Neuronal stem cell (in vitro differentiated cells): ENCODE measurements around the gene PRSS56.

Source experiments
- DNase-seq: peaks from one replicate; pipeline ENCODE4 v3.0.0-alpha.2; 2013; ENCODE audit warnings: low spot score
- H2AFZ ChIP-seq: one replicate; pipeline ENCODE4 v1.6.1; 2013; ENCODE audit warnings: mild to moderate bottlenecking, low read length, inconsistent platforms
- H2AK5ac ChIP-seq: 2 replicates; pipeline ENCODE4 v1.6.1; 2013; ENCODE audit warnings: low read depth, mild to moderate bottlenecking, inconsistent platforms, low read length, moderate library complexity, mixed read lengths
- H2BK120ac ChIP-seq: 2 replicates; pipeline ENCODE4 v1.6.1; 2013; ENCODE audit warnings: low read depth, mild to moderate bottlenecking, inconsistent platforms, low read length, moderate library complexity, mixed read lengths
- H2BK12ac ChIP-seq: one replicate; pipeline ENCODE4 v1.6.1; 2013; ENCODE audit warnings: low read length, inconsistent platforms
- H2BK15ac ChIP-seq: 2 replicates; pipeline ENCODE4 v1.6.1; 2013; ENCODE audit warnings: mild to moderate bottlenecking, low read length, inconsistent platforms, mixed read lengths
- H2BK5ac ChIP-seq: one replicate; pipeline ENCODE4 v1.6.1; 2013; ENCODE audit warnings: inconsistent platforms, mild to moderate bottlenecking, low read length, moderate library complexity
- H3K14ac ChIP-seq: one replicate; pipeline ENCODE4 v1.6.1; 2013; ENCODE audit warnings: low read length, inconsistent platforms
- H3K18ac ChIP-seq: 2 replicates; pipeline ENCODE4 v1.6.1; 2013; ENCODE audit warnings: low read length, inconsistent platforms
- H3K23ac ChIP-seq: 2 replicates; pipeline ENCODE4 v1.6.1; 2013; ENCODE audit warnings: low read depth, mild to moderate bottlenecking, mixed read lengths, low read length, inconsistent platforms; ENCODE audit not compliant: poor library complexity
- H3K27ac ChIP-seq: replicated peaks from 3 replicates; pipeline ENCODE4 v1.5.1; 2013; ENCODE audit warnings: low read length, inconsistent platforms
- H3K27me3 ChIP-seq, 3 experiments: 2 replicates each; pipeline ENCODE4 v1.6.1; 2013; ENCODE audit warnings: low read length in 3 of 3, mild to moderate bottlenecking in 2 of 3, inconsistent platforms in 1 of 3, low read depth in 1 of 3, mixed read lengths in 1 of 3, moderate library complexity in 1 of 3; ENCODE audit not compliant: control insufficient read depth in 3 of 3, insufficient read depth in 3 of 3
- H3K36me3 ChIP-seq, 2 donors: replicated peaks in 1 of 2; 2 replicates each; pipeline ENCODE4 v1.6.1; 2013; ENCODE audit warnings: low read length in 2 of 2; ENCODE audit not compliant: control insufficient read depth in 2 of 2, insufficient read depth in 2 of 2
- H3K4ac ChIP-seq: 2 replicates; pipeline ENCODE4 v1.6.1; 2013; ENCODE audit warnings: inconsistent platforms, mild to moderate bottlenecking, low read length, moderate library complexity
- H3K4me1 ChIP-seq, 2 donors: 1 replicate in 1 of 2; 2 replicates in 1 of 2; pipeline ENCODE4 v1.6.1; 2013; ENCODE audit warnings: low read length in 2 of 2, low read depth in 1 of 2; ENCODE audit not compliant: control insufficient read depth in 2 of 2, insufficient read depth in 1 of 2
- H3K4me2 ChIP-seq: one replicate; pipeline ENCODE4 v1.6.1; 2013; ENCODE audit warnings: mild to moderate bottlenecking, low read length, inconsistent platforms; ENCODE audit not compliant: insufficient read depth, poor library complexity, severe bottlenecking
- H3K4me3 ChIP-seq, 2 donors: 2 replicates each; pipeline ENCODE4 v1.5.1; 2013; ENCODE audit warnings: low read length in 2 of 2, mild to moderate bottlenecking in 2 of 2, inconsistent platforms in 1 of 2, moderate library complexity in 1 of 2
- H3K79me1 ChIP-seq: one replicate; pipeline ENCODE4 v1.6.1; 2013; ENCODE audit warnings: low read depth, mild to moderate bottlenecking, inconsistent platforms, low read length, moderate library complexity
- H3K9ac ChIP-seq: one replicate; pipeline ENCODE4 v1.6.1; 2013; ENCODE audit warnings: mild to moderate bottlenecking, low read depth, low read length, inconsistent platforms; ENCODE audit not compliant: poor library complexity
- H3K9me3 ChIP-seq, 2 donors: replicated peaks in 1 of 2; 2 replicates each; pipeline versions ENCODE3 to v1.6.1; 2013; ENCODE audit warnings: low read length in 2 of 2, mild to moderate bottlenecking in 2 of 2, inconsistent platforms in 1 of 2, low read depth in 1 of 2, mixed read lengths in 1 of 2, moderate library complexity in 1 of 2; ENCODE audit not compliant: control insufficient read depth in 2 of 2, insufficient read depth in 1 of 2
- H4K8ac ChIP-seq: one replicate; pipeline ENCODE4 v1.6.1; 2013; ENCODE audit warnings: low read depth, mild to moderate bottlenecking, inconsistent platforms, low read length, moderate library complexity
- H4K91ac ChIP-seq: one replicate; pipeline ENCODE4 v1.6.1; 2013; ENCODE audit warnings: low read length, low read depth, mild to moderate bottlenecking, inconsistent platforms; ENCODE audit not compliant: poor library complexity
- WGBS, 2 donors: extraction: QIAGEN DNeasy Blood & Tissue Kit; methylation state at CpG; one replicate each; pipeline ENCODE4 v1.1.7; 2013; ENCODE audit warnings: missing lambda C conversion rate in 2 of 2, mixed read lengths in 1 of 2; ENCODE audit not compliant: insufficient read length in 2 of 2, insufficient replicate concordance in 1 of 2; ENCODE audit errors: extremely low coverage in 2 of 2; 5-methylcytosine and 5-hydroxymethylcytosine counted together

PRSS56 gene

GRCh38 chr2:232540441-232541041 is 20.4 kb downstream of the PRSS56 start:
- H3K4me3 ChIP-seq = no peak overlapping the region
- H2BK5ac ChIP-seq = peak overlapping the region; percentile 19
- peaks cover 0 to 2% of the 10 kb centered on the region in 2 donors for H3K9me3 ChIP-seq
- peak overlapping the region; percentile 6 for H3K23ac ChIP-seq
- peaks cover 6 to 15% of the 10 kb centered on the region in 2 donors for H3K4me1 ChIP-seq
- H3K9ac ChIP-seq = peak overlapping the region; percentile 7
- H3K79me1 ChIP-seq = peaks cover 5% of the 10 kb centered on the region
- H4K8ac ChIP-seq = no peak overlapping the region
- H3K27me3 ChIP-seq = no peaks in the 10 kb centered on the region
- no peak overlapping the region for H3K4ac ChIP-seq
- H2BK120ac ChIP-seq = no peak overlapping the region
- H2AK5ac ChIP-seq = peak overlapping the region; percentile 48
- WGBS, 2 donors = no CpG with 5 or more reads among the region's 17 CpGs
- H4K91ac ChIP-seq = no peak overlapping the region
- no peak overlapping the region for H3K27ac ChIP-seq
- H3K36me3 ChIP-seq = peaks cover 5 to 7% of the 10 kb centered on the region in 2 donors
- no peak overlapping the region for H3K4me2 ChIP-seq
- no peak for DNase-seq
- H2BK12ac ChIP-seq = no peak overlapping the region
- H2BK15ac ChIP-seq = peak overlapping the region; percentile 71
- H3K14ac ChIP-seq = no peak overlapping the region
- H2AFZ ChIP-seq = no peak overlapping the region
- peak overlapping the region; percentile 55 for H3K18ac ChIP-seq

DNA sequence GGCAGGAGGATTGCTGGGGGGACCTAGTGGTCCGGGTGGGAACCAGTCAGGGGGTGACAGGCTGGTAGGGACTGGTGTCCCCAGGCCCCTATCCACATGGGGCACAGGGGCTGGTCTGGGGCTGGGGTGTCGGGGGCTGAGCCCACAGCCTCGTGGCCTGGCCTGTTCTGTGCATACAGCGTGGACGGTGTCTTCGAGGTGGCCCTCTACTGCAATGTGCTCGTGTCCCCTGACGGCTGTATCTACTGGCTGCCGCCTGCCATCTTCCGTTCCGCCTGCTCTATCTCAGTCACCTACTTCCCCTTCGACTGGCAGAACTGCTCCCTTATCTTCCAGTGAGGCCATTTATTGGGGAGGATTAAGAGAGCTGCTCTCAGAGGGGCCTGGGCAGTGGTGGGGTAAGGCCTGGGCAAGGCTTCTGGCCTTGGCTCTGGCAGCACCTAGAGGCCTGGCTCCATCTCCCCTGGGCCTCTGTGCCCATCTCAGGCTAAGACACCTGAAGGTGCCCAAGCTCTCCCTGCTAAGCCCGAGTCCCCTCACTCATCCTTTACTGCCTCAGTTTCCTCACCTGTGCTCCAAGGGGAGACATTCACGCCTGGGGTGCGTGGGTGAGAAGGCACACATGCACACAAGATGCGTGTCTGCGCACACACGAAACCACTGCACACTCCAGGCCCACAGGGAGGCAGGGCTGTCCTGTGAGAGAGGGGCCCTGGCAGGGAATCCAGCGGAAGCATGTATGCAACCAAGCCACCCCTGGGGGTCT is 21.2 kb downstream of the PRSS56 start:
- Histone ChIP-seq H3K4me2 (no peak overlapping the region), H3K36me3 (peaks cover 5 to 15% of the 10 kb centered on the region in 2 donors), H4K91ac (no peak overlapping the region), H3K4me1 (peaks cover 6 to 15% of the 10 kb centered on the region in 2 donors), H2AFZ (no peak overlapping the region), H2BK5ac (no peak overlapping the region), H3K9me3 (no peaks in the 10 kb centered on the region), H3K4me3 (no peak overlapping the region), H3K27ac (no peak overlapping the region), H4K8ac (no peak overlapping the region), H3K18ac (no peak overlapping the region), H3K14ac (no peak overlapping the region), H2BK120ac (no peak overlapping the region), H2AK5ac (no peak overlapping the region), H3K27me3 (no peaks in the 10 kb centered on the region), H2BK12ac (no peak overlapping the region), H2BK15ac (no peak overlapping the region), H3K4ac (no peak overlapping the region), H3K9ac (no peak overlapping the region), H3K23ac (no peak overlapping the region), H3K79me1 (peaks cover 5% of the 10 kb centered on the region)
- no CpG with 5 or more reads among the region's 19 CpGs for WGBS, 2 donors
- DNase-seq = no peak

GRCh38 chr2:232541961-232542714 is 21.9 kb downstream of the PRSS56 start:
- Histone ChIP-seq H4K8ac (no peak overlapping the region), H3K14ac (no peak overlapping the region), H3K27ac (no peak overlapping the region), H3K18ac (peak overlapping the region; percentile 11), H3K4me3 (no peak overlapping the region), H2BK120ac (no peak overlapping the region), H3K9ac (no peak overlapping the region), H3K23ac (no peak overlapping the region), H3K79me1 (peaks cover 6% of the 10 kb centered on the region), H3K4me2 (no peak overlapping the region), H3K36me3 (peaks cover 11 to 23% of the 10 kb centered on the region in 2 donors), H3K4ac (no peak overlapping the region), H3K9me3 (no peaks in the 10 kb centered on the region), H3K4me1 (peaks cover 6 to 15% of the 10 kb centered on the region in 2 donors), H2BK5ac (no peak overlapping the region), H4K91ac (no peak overlapping the region), H2AK5ac (no peak overlapping the region), H2BK15ac (no peak overlapping the region), H2BK12ac (no peak overlapping the region), H2AFZ (no peak overlapping the region), H3K27me3 (no peaks in the 10 kb centered on the region)
- WGBS, 2 donors = no CpG with 5 or more reads among the region's 9 CpGs
- no peak for DNase-seq
